GM19025 (cell line): ENCODE data around the gene NPAS3.

ENCODE experiments used
- ATAC-seq: cut with Tn5 transposase; IDR thresholded peaks from one replicate; pipeline ENCODE4 v1.9.1; 2021; ENCODE audit warnings: mild to moderate bottlenecking, low read depth, moderate library complexity; ENCODE audit not compliant: unreplicated experiment

NPAS3 gene

GRCh38 chr14:33150666-33151428 is 212.2 kb downstream of the NPAS3 start:
- no peak for ATAC-seq

DNA sequence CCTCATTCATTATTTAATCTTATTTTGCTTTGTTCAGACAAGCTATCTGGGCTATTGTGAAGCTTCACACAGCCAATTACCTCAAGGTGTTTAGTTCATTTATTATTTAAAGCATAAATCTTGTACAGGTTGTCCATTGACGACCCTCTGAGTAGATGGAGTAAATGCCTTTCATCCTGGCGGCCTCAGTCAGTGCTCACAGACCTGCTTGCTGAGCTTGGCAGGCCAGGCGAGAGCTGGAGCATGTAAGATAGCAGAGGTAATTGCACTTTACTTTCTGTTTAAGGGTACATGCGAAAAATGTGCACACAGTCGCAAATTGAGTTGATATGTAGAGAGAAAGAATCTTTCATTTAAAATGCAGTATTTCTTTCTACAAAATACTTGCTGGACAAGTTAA is 224.4 kb downstream of the NPAS3 start:
- ATAC-seq, result no peak

- no peak for ATAC-seq
Measured at GRCh38 chr14:33163600-33163999, 224.9 kb downstream of the NPAS3 start.

- no peak for ATAC-seq
Measured at GRCh38 chr14:33165144-33165925, 226.7 kb downstream of the NPAS3 start.

DNA sequence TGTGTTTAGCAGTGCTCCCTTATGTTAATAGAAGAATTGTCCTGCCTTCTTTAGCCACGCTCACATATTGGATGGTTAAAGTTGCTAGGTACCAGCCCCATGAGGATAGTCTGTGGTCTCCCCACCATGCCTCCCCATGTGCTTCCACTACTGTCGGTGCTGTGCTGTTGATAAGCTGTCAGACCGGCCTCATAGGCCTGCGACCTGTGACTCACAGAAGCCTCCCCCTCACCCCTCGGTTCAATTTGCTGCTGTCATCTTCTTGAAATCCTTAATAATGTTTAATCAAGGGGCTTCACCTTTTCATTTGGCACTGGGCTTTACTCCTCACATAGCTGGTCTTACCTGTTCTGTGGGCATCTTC is 227.2 kb downstream of the NPAS3 start:
- ATAC-seq, result no peak

GRCh38 chr14:33175951-33176350 is 237.3 kb downstream of the NPAS3 start:
- ATAC-seq, result no peak

DNA sequence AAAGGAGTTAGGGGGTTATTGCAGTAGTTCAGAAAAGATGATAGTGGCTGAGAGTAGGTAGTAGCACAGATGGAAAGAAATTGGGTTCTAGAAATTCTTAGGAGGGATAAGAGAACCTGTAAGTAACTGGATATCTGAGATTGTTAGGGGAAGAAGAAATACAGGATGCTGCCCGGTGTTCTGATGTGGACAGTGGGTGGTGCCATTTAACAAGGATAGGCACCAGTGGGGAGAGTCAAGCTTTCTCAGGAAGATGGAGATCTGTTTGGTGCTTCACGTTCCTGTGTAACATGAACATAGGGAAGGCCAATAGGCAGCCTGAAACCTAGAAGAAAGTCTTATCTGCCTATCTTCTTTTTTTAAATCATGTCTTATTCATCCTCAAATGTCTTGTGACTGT is 245.9 kb downstream of the NPAS3 start:
- no peak for ATAC-seq

GRCh38 chr14:33186656-33187055 is 248.0 kb downstream of the NPAS3 start:
- ATAC-seq, result no peak

- no peak for ATAC-seq
Measured at GRCh38 chr14:33188880-33189279, 250.2 kb downstream of the NPAS3 start.

DNA sequence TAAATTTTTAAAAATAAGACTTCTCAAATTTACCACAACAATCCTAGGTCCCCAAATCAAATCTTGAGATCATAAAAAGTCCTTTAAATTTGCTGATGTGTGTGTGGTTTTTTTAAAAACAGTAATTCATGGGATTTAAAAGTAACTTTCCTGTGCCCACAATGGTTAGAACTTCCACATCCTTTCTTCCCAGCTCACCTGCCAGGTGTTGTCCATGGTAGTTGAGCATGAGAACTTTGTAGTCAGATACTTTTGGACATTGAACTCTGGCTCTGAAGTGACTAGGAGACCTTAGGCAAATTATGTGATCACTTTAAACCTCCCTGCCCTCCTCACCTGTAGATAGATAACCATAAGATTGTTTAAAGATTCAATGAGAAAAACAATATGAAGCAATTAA is 253.2 kb downstream of the NPAS3 start:
- no peak for ATAC-seq

GRCh38 chr14:33194551-33194950 is 255.9 kb downstream of the NPAS3 start:
- no peak for ATAC-seq

DNA sequence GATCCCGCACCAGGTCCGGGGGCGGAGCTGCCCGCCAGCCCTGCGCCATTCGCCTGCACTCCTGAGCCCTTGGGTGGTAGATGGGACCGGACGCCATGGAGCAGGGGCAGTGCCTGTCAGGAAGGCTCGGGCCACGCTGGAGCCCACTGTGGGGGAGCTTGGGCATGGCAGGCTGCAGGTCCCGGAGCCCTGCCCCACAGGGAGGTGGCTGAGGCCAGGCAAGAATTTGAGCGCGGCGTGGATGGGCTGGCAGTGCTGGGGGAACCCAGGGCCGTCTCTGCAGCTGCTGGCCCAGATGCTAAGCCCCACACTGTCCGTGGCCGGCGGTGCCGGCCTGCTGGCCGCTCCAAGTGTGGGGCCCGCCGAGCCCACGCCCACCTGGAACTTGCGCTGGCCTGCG is 260.0 kb downstream of the NPAS3 start:
- no peak for ATAC-seq

- no peak for ATAC-seq
Measured at GRCh38 chr14:33201116-33201515, 262.4 kb downstream of the NPAS3 start.

DNA sequence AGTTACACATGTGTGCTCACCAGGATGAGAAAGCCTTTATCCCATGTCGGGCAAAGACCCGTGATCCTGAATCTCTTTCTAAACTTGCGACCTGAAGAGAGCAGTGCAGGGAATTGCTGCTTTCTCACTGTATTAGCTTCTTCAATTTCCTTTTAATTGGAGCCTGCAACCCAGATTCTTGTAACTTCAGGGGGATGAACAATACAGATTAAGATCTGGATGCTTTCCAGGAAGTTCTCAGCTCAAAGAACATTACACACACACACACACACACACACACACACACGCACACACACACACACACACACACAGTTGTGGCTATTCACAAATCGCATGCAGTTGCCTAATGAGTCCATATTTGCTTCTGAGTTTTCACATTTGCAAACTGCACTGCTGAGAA is 268.3 kb downstream of the NPAS3 start:
- ATAC-seq, result no peak

- no peak for ATAC-seq
Measured at GRCh38 chr14:33207467-33208017, 268.9 kb downstream of the NPAS3 start.

- no peak for ATAC-seq
Measured at GRCh38 chr14:33210311-33210710, 271.6 kb downstream of the NPAS3 start.

- ATAC-seq, result no peak
Measured at GRCh38 chr14:33218026-33218425, 279.3 kb downstream of the NPAS3 start.

- no peak for ATAC-seq
Measured at GRCh38 chr14:33219957-33220356, 281.3 kb downstream of the NPAS3 start.

DNA sequence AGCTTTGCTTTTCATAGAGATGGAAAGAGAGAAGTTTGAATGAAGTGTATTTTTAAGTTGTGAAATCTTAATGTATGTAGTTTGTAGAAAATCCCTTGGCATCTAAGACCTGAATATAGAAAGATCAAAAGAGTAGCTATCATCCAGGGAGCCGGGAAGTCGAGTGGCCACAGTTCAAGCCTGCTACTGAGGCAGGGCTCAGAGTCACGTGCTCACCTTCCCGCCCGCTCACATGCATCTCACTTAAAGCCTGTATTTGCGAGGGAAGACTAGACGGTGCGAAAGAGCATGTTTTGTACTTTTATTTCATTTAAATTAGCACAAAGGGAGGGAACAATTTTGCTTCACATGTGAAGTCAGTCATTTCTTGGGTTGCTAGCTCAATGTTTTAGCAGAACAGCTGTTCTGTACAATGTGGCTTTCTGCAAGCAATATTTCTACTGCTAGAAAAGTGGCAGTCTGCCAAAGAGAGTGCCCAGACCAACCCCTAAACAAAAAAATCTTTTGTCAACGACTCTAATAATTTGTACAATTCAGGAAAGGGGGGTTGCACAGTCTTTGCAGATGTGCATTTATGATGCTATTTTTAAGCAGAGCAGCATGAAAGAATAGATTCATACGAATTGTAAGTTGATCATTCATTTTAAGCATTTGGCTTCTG is 290.7 kb downstream of the NPAS3 start:
- ATAC-seq, result no peak

- ATAC-seq, result no peak
Measured at GRCh38 chr14:33230021-33230420, 291.3 kb downstream of the NPAS3 start.

GRCh38 chr14:33232031-33232430 is 293.4 kb downstream of the NPAS3 start:
- ATAC-seq, result no peak
